OCI-LY7 (cell line): ENCODE results near the gene FAM117A. TPM values are rescaled to one million over a fixed set of nuclear protein-coding genes. Genes with fewer than 3 reads are reported as not detected.

Source experiments
- BruUV-seq: library from RNA; stranded (reverse); fragments of 400-500 nt; replicated peaks from 2 replicates; lab custom pipeline; 2021; lab: Mats Ljungman, UMichigan
- CTCF ChIA-PET: fragments of 300-600 bp; sonication (Branson Sonifier 250); formaldehyde crosslinking; loops from one replicate; lab custom pipeline; 2022; ENCODE audit warnings: antibody characterized with exemption; ENCODE audit not compliant: unreplicated experiment; lab: Charles Lee
- POLR2A ChIA-PET: fragments of 300-600 bp; sonication (Branson Sonifier 250); formaldehyde crosslinking; loops from one replicate; lab custom pipeline; 2022; ENCODE audit warnings: antibody characterized with exemption; lab: Charles Lee
- DNase-seq: peaks from one replicate; pipeline ENCODE4 v3.0.0-alpha.2; 2015; ENCODE audit warnings: low spot score
- H2AFZ ChIP-seq: fragments of 200-600 bp; sonication (generic), shearing (Covaris generic); 2 replicates; pipeline ENCODE4 v1.6.1; 2014; ENCODE audit warnings: mild to moderate bottlenecking, antibody characterized with exemption, low read length, moderate library complexity
- H3K27ac ChIP-seq: fragments of 200-600 bp; sonication (generic); 2 replicates; pipeline ENCODE4 v1.5.1; 2014; ENCODE audit warnings: mixed run types, low read depth, mild to moderate bottlenecking, moderate library complexity, low read length, inconsistent platforms; ENCODE audit not compliant: poor library complexity, severe bottlenecking
- H3K36me3 ChIP-seq: fragments of 200-600 bp; sonication (generic); 2 replicates; pipeline ENCODE4 v1.6.1; 2014; ENCODE audit warnings: mild to moderate bottlenecking, antibody characterized with exemption, low read length, moderate library complexity, mixed read lengths; ENCODE audit not compliant: insufficient read depth
- H3K4me1 ChIP-seq: fragments of 200-600 bp; sonication (generic); 2 replicates; pipeline ENCODE4 v1.5.1; 2014; ENCODE audit warnings: mild to moderate bottlenecking, low read length; ENCODE audit not compliant: insufficient read depth, poor library complexity, severe bottlenecking
- H3K4me2 ChIP-seq: fragments of 200-600 bp; sonication (generic); 2 replicates; pipeline ENCODE4 v1.6.1; 2014; ENCODE audit warnings: mild to moderate bottlenecking, low read length
- H3K4me3 ChIP-seq: fragments of 200-600 bp; sonication (generic); 2 replicates; pipeline ENCODE4 v1.5.1; 2014; ENCODE audit warnings: mild to moderate bottlenecking, low read depth, low read length; ENCODE audit not compliant: poor library complexity, severe bottlenecking
- H3K79me2 ChIP-seq: fragments of 200-600 bp; sonication (generic); 2 replicates; pipeline ENCODE4 v1.6.1; 2016; ENCODE audit warnings: low read depth, mild to moderate bottlenecking, low read length, moderate library complexity, mixed read lengths; ENCODE audit not compliant: insufficient read depth
- H3K9me2 ChIP-seq: fragments of 200-600 bp; sonication (generic); 2 replicates; pipeline ENCODE4 v1.6.1; 2016; ENCODE audit warnings: mild to moderate bottlenecking, low read length, mixed read lengths; ENCODE audit not compliant: insufficient read depth
- H3K9me3 ChIP-seq: fragments of 200-600 bp; sonication (generic); 2 replicates; pipeline ENCODE4 v1.6.1; 2014; ENCODE audit warnings: mild to moderate bottlenecking, mixed run types, low read length, mixed read lengths
- H4K20me1 ChIP-seq: fragments of 200-600 bp; sonication (generic); 2 replicates; pipeline ENCODE4 v1.6.1; 2014; ENCODE audit warnings: mild to moderate bottlenecking, antibody characterized with exemption, low read length, moderate library complexity, mixed read lengths; ENCODE audit not compliant: insufficient read depth
- EZH2phosphoT487 ChIP-seq: fragments of 200-600 bp; sonication (generic); IDR thresholded peaks from 2 replicates; pipeline ENCODE4 v1.6.1; 2018; ENCODE audit warnings: low read depth, borderline replicate concordance, mild to moderate bottlenecking, mixed run types, antibody characterized with exemption, low read length, moderate library complexity, mixed read lengths
- intact Hi-C: fragments of 100-400 bp; cut with micrococcal nuclease; formaldehyde crosslinking; loops from one replicate; pipeline ENCODE4 v1.10.0; 2022; ENCODE audit not compliant: unreplicated experiment
- total RNA-seq, 2 experiments: library from RNA; depleted of rRNA in 1 of 2; stranded (reverse); fragments of >200 nt in 1 of 2; shearing (Covaris generic) in 1 of 2; gene quantifications; 2 replicates each; pipeline ENCODE4 v1.2.3, GENCODE V29; 2014 to 2022
- TF ChIP-seq, protein P1 (sequence below): fragments of 200-600 bp; sonication (generic); conservative IDR thresholded peaks from 2 replicates; pipeline ENCODE4 v1.5.1; 2014; ENCODE audit warnings: mild to moderate bottlenecking, antibody characterized with exemption, low read length, moderate library complexity, mixed read lengths

FAM117A gene
- total RNA-seq, 2 experiments from 2014 or later = 40.4 to 44.3 TPM

DNA sequence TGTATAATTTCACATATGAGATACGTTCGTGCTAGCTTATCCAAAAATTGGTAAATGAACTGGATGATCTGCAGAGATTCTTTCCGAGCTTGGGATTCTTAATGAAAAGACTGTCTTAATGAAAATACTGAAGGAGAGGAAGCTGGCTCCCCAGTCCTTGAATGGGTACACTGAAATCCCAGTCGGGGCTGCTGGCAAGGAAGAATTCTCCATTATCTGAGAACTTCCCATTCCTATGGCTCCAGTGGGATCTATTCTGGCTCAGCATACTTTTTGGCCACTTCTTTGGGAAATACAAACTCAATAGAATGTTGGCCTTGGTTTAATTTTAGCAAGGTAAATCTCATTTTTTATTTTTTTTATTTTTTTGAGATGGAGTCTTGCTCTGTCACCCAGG, 32.5 kb downstream of the FAM117A start:
- ChIA-PET CTCF (no interaction called here), POLR2A (no interaction called here)
- Histone ChIP-seq H2AFZ (no peak overlapping the region), H3K4me2 (no peak overlapping the region), H3K9me3 (0 out of 2 replicates have a peak, but pooled peaks cover 5% of the 10 kb centered on the region), H3K9me2 (no peaks in the 10 kb centered on the region), H3K36me3 (peaks cover 82% of the 10 kb centered on the region), H3K4me3 (no peak overlapping the region), H4K20me1 (no peaks in the 10 kb centered on the region), H3K79me2 (peaks cover 39% of the 10 kb centered on the region), H3K27ac (no peak overlapping the region), H3K4me1 (no peaks in the 10 kb centered on the region)
- TF ChIP-seq, protein P1, sequence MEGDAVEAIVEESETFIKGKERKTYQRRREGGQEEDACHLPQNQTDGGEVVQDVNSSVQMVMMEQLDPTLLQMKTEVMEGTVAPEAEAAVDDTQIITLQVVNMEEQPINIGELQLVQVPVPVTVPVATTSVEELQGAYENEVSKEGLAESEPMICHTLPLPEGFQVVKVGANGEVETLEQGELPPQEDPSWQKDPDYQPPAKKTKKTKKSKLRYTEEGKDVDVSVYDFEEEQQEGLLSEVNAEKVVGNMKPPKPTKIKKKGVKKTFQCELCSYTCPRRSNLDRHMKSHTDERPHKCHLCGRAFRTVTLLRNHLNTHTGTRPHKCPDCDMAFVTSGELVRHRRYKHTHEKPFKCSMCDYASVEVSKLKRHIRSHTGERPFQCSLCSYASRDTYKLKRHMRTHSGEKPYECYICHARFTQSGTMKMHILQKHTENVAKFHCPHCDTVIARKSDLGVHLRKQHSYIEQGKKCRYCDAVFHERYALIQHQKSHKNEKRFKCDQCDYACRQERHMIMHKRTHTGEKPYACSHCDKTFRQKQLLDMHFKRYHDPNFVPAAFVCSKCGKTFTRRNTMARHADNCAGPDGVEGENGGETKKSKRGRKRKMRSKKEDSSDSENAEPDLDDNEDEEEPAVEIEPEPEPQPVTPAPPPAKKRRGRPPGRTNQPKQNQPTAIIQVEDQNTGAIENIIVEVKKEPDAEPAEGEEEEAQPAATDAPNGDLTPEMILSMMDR = no peak
- TF ChIP-seq EZH2phosphoT487 = no peak
- BruUV-seq = TSS peak; percentile 20
- DNase-seq = no peak
- intact Hi-C loops = no loop called here

DNA sequence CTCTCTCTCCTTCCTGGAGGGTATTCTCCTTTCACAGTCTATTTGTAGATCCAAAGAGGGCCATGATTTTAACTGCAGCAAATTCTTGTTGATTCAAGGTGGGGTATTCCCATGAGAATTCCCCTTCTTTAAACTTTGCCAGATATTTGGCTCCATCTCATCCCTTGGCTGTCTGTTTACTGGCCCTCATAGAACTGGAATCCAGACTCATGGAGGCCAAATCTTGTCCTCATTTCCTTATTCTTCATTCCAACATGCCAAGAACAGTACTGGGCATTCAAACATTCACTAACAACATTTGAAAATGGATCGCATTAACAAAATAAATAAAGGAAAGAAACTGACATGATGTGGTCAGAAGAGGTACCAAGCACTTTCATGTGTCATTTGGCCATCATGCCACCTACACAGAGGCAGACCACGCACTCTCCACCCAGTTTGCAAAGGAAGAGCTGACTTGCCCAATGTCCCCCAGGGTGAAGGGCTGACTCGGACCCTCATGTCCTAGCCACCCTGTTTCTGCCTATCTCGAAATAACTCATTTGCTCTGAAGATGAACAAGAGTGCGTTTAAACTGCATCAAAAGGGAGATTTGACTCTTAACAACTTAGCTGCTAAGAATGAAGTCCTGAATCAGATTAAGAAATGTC, 33.0 kb downstream of the FAM117A start:
- CTCF ChIA-PET = no interaction called here
- no peak overlapping the region for H3K27ac ChIP-seq

More for the DNA sequence above, 33.0 kb downstream of the FAM117A start:
- H3K4me1 ChIP-seq = no peaks in the 10 kb centered on the region
- no peak overlapping the region for H3K4me3 ChIP-seq
- H3K36me3 ChIP-seq = peaks cover 82% of the 10 kb centered on the region
- no peak overlapping the region for H3K4me2 ChIP-seq
- no peak for DNase-seq
- no peak overlapping the region for H2AFZ ChIP-seq
- POLR2A ChIA-PET = no interaction called here
- 0 out of 2 replicates have a peak, but pooled peaks cover 5% of the 10 kb centered on the region for H3K9me3 ChIP-seq
- intact Hi-C loops = no loop called here
- TF ChIP-seq EZH2phosphoT487 = no peak
- TF ChIP-seq, protein P1 = no peak
- H3K9me2 ChIP-seq = no peaks in the 10 kb centered on the region
- peaks cover 34% of the 10 kb centered on the region for H3K79me2 ChIP-seq
- no peaks in the 10 kb centered on the region for H4K20me1 ChIP-seq
- BruUV-seq = no TSS peak
